HepG2 (cell line): Measurements from ENCODE around the gene SP1. TPM values are rescaled to one million over a fixed set of nuclear protein-coding genes. Genes with fewer than 3 reads are reported as not detected.

Source experiments
- CCDC6 ChIP-seq: sonication (generic); formaldehyde crosslinking; IDR thresholded peaks from 2 replicates; pipeline ENCODE4 v1.8.1; 2022; ENCODE audit warnings: mild to moderate bottlenecking, missing genetic modification reagents, moderate library complexity
- ELF3 ChIP-seq: IDR thresholded peaks from 2 replicates; pipeline ENCODE4 v1.6.1; 2016; ENCODE audit warnings: missing genetic modification reagents, missing compliant biosample characterization
- KDM5A ChIP-seq: fragments of 200-600 bp; sonication (generic); IDR thresholded peaks from 2 replicates; pipeline ENCODE4 v1.7.0; 2018; ENCODE audit warnings: antibody characterized with exemption, mild to moderate bottlenecking, low read length, borderline replicate concordance
- NR2F6 ChIP-seq, 2 experiments: IDR thresholded peaks; 2 replicates each; pipeline ENCODE4 v1.6.1; 2016; ENCODE audit warnings: antibody characterized with exemption in 1 of 2, mild to moderate bottlenecking in 1 of 2
- NRL ChIP-seq: sonication (generic); formaldehyde crosslinking; IDR thresholded peaks from 2 replicates; pipeline ENCODE4 v1.5.0; 2020; ENCODE audit warnings: missing genetic modification reagents, mild to moderate bottlenecking, moderate library complexity, borderline replicate concordance
- PHF8 ChIP-seq: sonication (generic); formaldehyde crosslinking; IDR thresholded peaks from 2 replicates; pipeline ENCODE4 v1.5.0; 2020; ENCODE audit warnings: missing genetic modification reagents
- RBM39 ChIP-seq: fragments of 200-400 bp; formaldehyde crosslinking; IDR thresholded peaks from one replicate; pipeline ENCODE4 v1.6.1; 2018; ENCODE audit warnings: antibody characterized with exemption, mild to moderate bottlenecking, low read depth, low read length; ENCODE audit not compliant: poor library complexity, severe bottlenecking
- SPEN ChIP-seq: sonication (generic); formaldehyde crosslinking; IDR thresholded peaks from 2 replicates; pipeline ENCODE4 v1.5.1; 2020; ENCODE audit warnings: low read depth, mild to moderate bottlenecking, missing genetic modification reagents
- ZFY ChIP-seq: sonication (generic); formaldehyde crosslinking; IDR thresholded peaks from 2 replicates; pipeline ENCODE4 v1.4.0; 2020; ENCODE audit warnings: missing genetic modification reagents
- ZNF234 ChIP-seq: sonication (generic); formaldehyde crosslinking; conservative IDR thresholded peaks from 2 replicates; pipeline ENCODE4 v1.5.1; 2020; ENCODE audit warnings: mild to moderate bottlenecking, missing genetic modification reagents
- ZNF331 ChIP-seq: sonication (generic); formaldehyde crosslinking; IDR thresholded peaks from 2 replicates; pipeline ENCODE4 v1.4.0; 2020; ENCODE audit warnings: missing genetic modification reagents
- ZNF75D ChIP-seq: sonication (generic); formaldehyde crosslinking; IDR thresholded peaks from 2 replicates; pipeline ENCODE4 v1.8.1; 2023; ENCODE audit warnings: missing genetic modification reagents, mild to moderate bottlenecking, borderline replicate concordance
- polyA plus RNA-seq, 8 experiments: library from polyadenylated mRNA; depleted of rRNA in 3 of 8; stranded (reverse) in 7 of 8; unstranded in 1 of 8; fragments of >200 nt; fragmentation: Illumina TruSeq in 4 of 8; extraction: Trizol in 4 of 8; gene quantifications; 2 replicates each; pipeline versions ENCODE4 v1.2.1 to v1.2.3, GENCODE V29; 2011 to 2016; ENCODE audit warnings: low read depth in 4 of 8, missing spikeins in 1 of 8, mixed read lengths in 1 of 8; ENCODE audit not compliant: insufficient read depth in 1 of 8
- total RNA-seq, 5 experiments: library from RNA; depleted of rRNA; stranded (reverse); fragments of >200 nt; fragmentation: Illumina TruSeq; extraction: Trizol; gene quantifications; 2 replicates each; pipeline ENCODE4 v1.2.3, GENCODE V29; 2016; ENCODE audit warnings: low read depth in 1 of 5
- TF ChIP-seq, protein P1 (sequence below): sonication (generic); formaldehyde crosslinking; IDR thresholded peaks from 2 replicates; pipeline ENCODE4 v1.4.0; 2020; ENCODE audit warnings: missing genetic modification reagents, borderline replicate concordance
- TF ChIP-seq, protein P2 (sequence below): fragments of 450-650 bp; IDR thresholded peaks from 2 replicates; pipeline ENCODE4 v1.6.1; 2017; ENCODE audit warnings: mild to moderate bottlenecking
- TF ChIP-seq, protein P3 (sequence below): sonication (generic); formaldehyde crosslinking; IDR thresholded peaks from 2 replicates; pipeline ENCODE4 v1.5.1; 2020; ENCODE audit warnings: missing genetic modification reagents, mild to moderate bottlenecking, borderline replicate concordance
- TF ChIP-seq, protein P4 (sequence below), 2 experiments: sonication (generic) in 1 of 2; formaldehyde crosslinking in 1 of 2; IDR thresholded peaks; 2 replicates each; pipeline versions ENCODE4 v1.4.0 to v1.6.1; 2018 to 2020; ENCODE audit warnings: missing genetic modification reagents in 2 of 2, borderline replicate concordance in 1 of 2, low read depth in 1 of 2, mild to moderate bottlenecking in 1 of 2, missing biosample characterization in 1 of 2

The SP1 gene
- total and polyA plus RNA-seq, 2 of the 13 experiments (the other 11 are each of a cell fraction or from before 2014, with no cell fraction given), result 26.5 to 27.5 TPM

DNA sequence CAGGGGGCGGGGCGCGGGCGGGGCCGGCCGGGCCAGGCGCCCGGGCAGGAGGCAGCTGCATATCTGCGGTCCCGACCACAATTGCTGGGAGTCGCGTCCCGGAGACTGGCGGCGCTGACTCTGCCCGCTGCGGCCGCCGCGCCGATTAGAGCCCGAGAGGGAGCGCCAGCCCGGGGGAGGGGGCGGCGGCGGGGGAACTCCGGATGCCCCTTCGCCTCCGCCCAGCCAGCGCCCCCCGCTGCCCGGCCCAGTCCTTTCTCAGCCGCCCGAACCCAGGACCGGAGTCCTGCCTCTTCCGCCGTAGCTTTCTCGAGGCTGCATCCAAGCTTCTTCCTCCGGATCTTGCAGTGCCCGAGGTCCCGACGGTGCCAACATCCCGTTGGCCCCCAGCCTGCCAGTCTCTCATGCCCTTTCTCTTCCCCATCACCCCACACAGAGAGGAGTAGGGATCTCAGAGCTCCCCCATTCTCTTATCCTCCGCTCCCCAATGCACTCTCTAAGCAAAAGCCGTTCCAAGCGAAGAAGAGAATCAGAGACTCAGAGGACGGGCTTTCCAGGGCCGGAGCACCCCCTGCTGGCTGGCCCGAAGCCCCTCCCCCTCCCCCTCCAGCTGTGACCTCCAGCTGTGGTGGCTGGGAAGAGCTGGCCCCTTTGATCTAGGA is 35.0 kb upstream of the SP1 start (continued):
- TF ChIP-seq ZFY, result peak; percentile 32; the same call in 1 of the 2 replicates
- TF ChIP-seq SPEN (CRISPR knock-in tag), result peak; percentile 27; the same call in 1 of the 2 replicates
- TF ChIP-seq, protein P1, sequence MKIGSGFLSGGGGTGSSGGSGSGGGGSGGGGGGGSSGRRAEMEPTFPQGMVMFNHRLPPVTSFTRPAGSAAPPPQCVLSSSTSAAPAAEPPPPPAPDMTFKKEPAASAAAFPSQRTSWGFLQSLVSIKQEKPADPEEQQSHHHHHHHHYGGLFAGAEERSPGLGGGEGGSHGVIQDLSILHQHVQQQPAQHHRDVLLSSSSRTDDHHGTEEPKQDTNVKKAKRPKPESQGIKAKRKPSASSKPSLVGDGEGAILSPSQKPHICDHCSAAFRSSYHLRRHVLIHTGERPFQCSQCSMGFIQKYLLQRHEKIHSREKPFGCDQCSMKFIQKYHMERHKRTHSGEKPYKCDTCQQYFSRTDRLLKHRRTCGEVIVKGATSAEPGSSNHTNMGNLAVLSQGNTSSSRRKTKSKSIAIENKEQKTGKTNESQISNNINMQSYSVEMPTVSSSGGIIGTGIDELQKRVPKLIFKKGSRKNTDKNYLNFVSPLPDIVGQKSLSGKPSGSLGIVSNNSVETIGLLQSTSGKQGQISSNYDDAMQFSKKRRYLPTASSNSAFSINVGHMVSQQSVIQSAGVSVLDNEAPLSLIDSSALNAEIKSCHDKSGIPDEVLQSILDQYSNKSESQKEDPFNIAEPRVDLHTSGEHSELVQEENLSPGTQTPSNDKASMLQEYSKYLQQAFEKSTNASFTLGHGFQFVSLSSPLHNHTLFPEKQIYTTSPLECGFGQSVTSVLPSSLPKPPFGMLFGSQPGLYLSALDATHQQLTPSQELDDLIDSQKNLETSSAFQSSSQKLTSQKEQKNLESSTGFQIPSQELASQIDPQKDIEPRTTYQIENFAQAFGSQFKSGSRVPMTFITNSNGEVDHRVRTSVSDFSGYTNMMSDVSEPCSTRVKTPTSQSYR (CRISPR knock-in tag), result peak; percentile 89
- no peak for TF ChIP-seq KDM5A
- TF ChIP-seq, protein P2, sequence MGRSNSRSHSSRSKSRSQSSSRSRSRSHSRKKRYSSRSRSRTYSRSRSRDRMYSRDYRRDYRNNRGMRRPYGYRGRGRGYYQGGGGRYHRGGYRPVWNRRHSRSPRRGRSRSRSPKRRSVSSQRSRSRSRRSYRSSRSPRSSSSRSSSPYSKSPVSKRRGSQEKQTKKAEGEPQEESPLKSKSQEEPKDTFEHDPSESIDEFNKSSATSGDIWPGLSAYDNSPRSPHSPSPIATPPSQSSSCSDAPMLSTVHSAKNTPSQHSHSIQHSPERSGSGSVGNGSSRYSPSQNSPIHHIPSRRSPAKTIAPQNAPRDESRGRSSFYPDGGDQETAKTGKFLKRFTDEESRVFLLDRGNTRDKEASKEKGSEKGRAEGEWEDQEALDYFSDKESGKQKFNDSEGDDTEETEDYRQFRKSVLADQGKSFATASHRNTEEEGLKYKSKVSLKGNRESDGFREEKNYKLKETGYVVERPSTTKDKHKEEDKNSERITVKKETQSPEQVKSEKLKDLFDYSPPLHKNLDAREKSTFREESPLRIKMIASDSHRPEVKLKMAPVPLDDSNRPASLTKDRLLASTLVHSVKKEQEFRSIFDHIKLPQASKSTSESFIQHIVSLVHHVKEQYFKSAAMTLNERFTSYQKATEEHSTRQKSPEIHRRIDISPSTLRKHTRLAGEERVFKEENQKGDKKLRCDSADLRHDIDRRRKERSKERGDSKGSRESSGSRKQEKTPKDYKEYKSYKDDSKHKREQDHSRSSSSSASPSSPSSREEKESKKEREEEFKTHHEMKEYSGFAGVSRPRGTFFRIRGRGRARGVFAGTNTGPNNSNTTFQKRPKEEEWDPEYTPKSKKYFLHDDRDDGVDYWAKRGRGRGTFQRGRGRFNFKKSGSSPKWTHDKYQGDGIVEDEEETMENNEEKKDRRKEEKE, result no peak
- TF ChIP-seq ELF3 (CRISPR knock-in tag), result peak; percentile 35; the same call in 1 of the 2 replicates
- TF ChIP-seq NR2F6 (IDR thresholded peaks at IDR 0.05), result peak; percentile 54; the same call in 1 of the 2 replicates
- peak; percentile 54; the same call in 1 of the 2 replicates for TF ChIP-seq NR2F6 (CRISPR knock-in tag; IDR thresholded peaks at IDR 0.05)
- TF ChIP-seq ZNF331 (CRISPR knock-in tag), result peak; percentile 33; the same call in 1 of the 2 replicates
- TF ChIP-seq ZNF234 (CRISPR knock-in tag), result 0 out of 2 replicates have a peak, but pooled peaks have one; percentile 50
- TF ChIP-seq ZNF75D, result no peak
- TF ChIP-seq RBM39, result peak; percentile 23
- 0 out of 2 replicates have a peak, but pooled peaks have one; percentile 19 for TF ChIP-seq PHF8 (CRISPR knock-in tag)
- 0 out of 2 replicates have a peak, but pooled peaks have one; percentile 52 for TF ChIP-seq NRL (CRISPR knock-in tag)
- TF ChIP-seq CCDC6 (CRISPR knock-in tag), result 0 out of 2 replicates have a peak, but pooled peaks have one; percentile 29
- TF ChIP-seq, protein P3, sequence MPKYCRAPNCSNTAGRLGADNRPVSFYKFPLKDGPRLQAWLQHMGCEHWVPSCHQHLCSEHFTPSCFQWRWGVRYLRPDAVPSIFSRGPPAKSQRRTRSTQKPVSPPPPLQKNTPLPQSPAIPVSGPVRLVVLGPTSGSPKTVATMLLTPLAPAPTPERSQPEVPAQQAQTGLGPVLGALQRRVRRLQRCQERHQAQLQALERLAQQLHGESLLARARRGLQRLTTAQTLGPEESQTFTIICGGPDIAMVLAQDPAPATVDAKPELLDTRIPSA (CRISPR knock-in tag), result 0 out of 2 replicates have a peak, but pooled peaks have one; percentile 40
- TF ChIP-seq, protein P4, sequence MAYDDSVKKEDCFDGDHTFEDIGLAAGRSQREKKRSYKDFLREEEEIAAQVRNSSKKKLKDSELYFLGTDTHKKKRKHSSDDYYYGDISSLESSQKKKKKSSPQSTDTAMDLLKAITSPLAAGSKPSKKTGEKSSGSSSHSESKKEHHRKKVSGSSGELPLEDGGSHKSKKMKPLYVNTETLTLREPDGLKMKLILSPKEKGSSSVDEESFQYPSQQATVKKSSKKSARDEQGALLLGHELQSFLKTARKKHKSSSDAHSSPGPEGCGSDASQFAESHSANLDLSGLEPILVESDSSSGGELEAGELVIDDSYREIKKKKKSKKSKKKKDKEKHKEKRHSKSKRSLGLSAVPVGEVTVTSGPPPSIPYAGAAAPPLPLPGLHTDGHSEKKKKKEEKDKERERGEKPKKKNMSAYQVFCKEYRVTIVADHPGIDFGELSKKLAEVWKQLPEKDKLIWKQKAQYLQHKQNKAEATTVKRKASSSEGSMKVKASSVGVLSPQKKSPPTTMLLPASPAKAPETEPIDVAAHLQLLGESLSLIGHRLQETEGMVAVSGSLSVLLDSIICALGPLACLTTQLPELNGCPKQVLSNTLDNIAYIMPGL (CRISPR knock-in tag; IDR thresholded peaks at IDR 0.05; ENCODE audit: borderline replicate concordance in 1 of 2, low read depth in 1 of 2), result peak; percentile 66 to 78; a peak in 2 of 4 replicates
